ENCODE results near the gene LIPN.

DNA sequence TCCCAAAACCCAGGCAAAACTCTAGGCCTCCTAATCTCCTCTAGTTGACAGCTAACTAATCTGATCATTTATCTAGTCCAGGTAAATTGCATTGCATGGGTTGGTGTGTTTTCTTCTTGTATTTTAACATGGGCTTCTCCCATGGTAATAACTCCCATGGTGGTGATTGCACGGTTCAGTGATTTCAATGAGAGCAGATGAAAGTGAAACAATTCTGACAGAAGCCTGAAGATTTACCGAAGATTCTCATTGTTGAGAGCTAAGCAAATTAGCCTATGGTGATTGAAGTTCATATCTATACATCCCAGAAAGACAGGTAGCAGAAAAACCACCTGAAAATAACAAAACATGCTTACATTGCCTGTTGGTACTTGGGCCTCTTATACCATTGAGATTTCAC is 26.6 kb upstream of the LIPN start:
- no peak for TF ChIP-seq EZH2phosphoT487 (conservative IDR thresholded peaks at IDR 0.05; ENCODE audit: low read length)
- TF ChIP-seq, protein P1, sequence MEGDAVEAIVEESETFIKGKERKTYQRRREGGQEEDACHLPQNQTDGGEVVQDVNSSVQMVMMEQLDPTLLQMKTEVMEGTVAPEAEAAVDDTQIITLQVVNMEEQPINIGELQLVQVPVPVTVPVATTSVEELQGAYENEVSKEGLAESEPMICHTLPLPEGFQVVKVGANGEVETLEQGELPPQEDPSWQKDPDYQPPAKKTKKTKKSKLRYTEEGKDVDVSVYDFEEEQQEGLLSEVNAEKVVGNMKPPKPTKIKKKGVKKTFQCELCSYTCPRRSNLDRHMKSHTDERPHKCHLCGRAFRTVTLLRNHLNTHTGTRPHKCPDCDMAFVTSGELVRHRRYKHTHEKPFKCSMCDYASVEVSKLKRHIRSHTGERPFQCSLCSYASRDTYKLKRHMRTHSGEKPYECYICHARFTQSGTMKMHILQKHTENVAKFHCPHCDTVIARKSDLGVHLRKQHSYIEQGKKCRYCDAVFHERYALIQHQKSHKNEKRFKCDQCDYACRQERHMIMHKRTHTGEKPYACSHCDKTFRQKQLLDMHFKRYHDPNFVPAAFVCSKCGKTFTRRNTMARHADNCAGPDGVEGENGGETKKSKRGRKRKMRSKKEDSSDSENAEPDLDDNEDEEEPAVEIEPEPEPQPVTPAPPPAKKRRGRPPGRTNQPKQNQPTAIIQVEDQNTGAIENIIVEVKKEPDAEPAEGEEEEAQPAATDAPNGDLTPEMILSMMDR (IDR thresholded peaks at IDR 0.05; ENCODE audit: insufficient read depth, low read length, poor library complexity, severe bottlenecking), result no peak
